Prostate gland (tissue), 2 donors: ENCODE data around the gene C5AR2. TPM values are rescaled to one million over a fixed set of nuclear protein-coding genes. Genes with fewer than 3 reads are reported as not detected.

Experiments
- DNase-seq: peaks from one replicate; pipeline ENCODE4 v3.0.0-alpha.2; 2019; ENCODE audit warnings: low spot score
- H3K27ac ChIP-seq, 2 donors: fragments of 200-600 bp; sonication (generic); 2 replicates each; pipeline ENCODE4 v1.5.1; 2017 to 2019
- H3K27me3 ChIP-seq: fragments of 200-600 bp; sonication (generic); replicated peaks from 2 replicates; pipeline ENCODE4 v1.5.1; 2019; ENCODE audit not compliant: insufficient read depth
- H3K36me3 ChIP-seq, 2 donors: fragments of 200-600 bp; sonication (generic); 1 replicate in 1 of 2; 2 replicates in 1 of 2; pipeline versions ENCODE4 v1.5.1 to v1.8.1; 2017 to 2019
- H3K4me1 ChIP-seq: fragments of 200-600 bp; sonication (generic); replicated peaks from 2 replicates; pipeline ENCODE4 v1.5.1; 2019
- H3K4me3 ChIP-seq, 2 donors: fragments of 200-600 bp; sonication (generic); 2 replicates each; pipeline ENCODE4 v1.5.1; 2017 to 2019
- H3K9me3 ChIP-seq: fragments of 200-600 bp; sonication (generic); 2 replicates; pipeline ENCODE4 v1.5.1; 2017
- POLR2A ChIP-seq: fragments of 450-650 bp; IDR thresholded peaks from one replicate; pipeline ENCODE4 v1.6.1; 2016; ENCODE audit warnings: antibody characterized with exemption, mild to moderate bottlenecking
- POLR2AphosphoS5 ChIP-seq: sonication (generic); formaldehyde crosslinking; IDR thresholded peaks from one replicate; pipeline ENCODE4 v1.6.1; 2017; ENCODE audit warnings: antibody characterized with exemption
- WGBS: methylation state at CpG from one replicate; pipeline ENCODE4 v1.1.5; 2018; 5-methylcytosine and 5-hydroxymethylcytosine counted together
- intact Hi-C: fragments of 100-400 bp; cut with DNase I; formaldehyde crosslinking; loops from one replicate; pipeline ENCODE4 v1.14.2; 2022
- total RNA-seq, 2 donors: library from RNA; depleted of rRNA; stranded (reverse); fragments of >200 nt; gene quantifications; one replicate each; pipeline ENCODE4 v1.1.0, GENCODE V29; 2016
- TF ChIP-seq, protein P1 (sequence below), 4 experiments: fragments of 200-600 bp in 2 of 4; fragments of 450-650 bp in 2 of 4; sonication (generic) in 2 of 4; IDR thresholded peaks; 1 replicate in 3 of 4; 2 replicates in 1 of 4; pipeline ENCODE4 v1.5.1; 2016 to 2019; ENCODE audit warnings: antibody characterized with exemption in 4 of 4, mild to moderate bottlenecking in 2 of 4, moderate library complexity in 2 of 4

Gene C5AR2
- total RNA-seq, 2 donors from 2014 or later, result 1.9 TPM; not detected in 1

DNA sequence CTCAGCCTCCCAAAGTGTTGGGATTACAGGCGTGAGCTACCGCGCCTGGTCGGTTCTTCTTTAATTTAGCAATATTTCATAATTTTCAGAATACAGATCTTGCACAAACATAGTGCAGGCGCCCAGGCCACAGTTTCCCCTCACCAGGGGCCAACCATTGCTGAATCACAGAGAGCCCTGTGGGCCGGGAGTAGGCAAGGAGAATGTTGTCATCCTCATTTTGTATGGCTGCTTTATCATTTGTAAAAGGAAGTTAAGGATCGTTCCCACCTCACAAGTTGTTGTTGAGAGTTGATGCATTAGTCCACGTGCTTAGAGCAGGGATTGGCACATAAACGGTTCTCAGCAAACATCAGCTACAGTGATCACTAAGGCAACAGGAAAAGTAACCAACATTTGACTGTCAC, 57.2 kb downstream of the C5AR2 start:
- no peak for TF ChIP-seq POLR2A
- TF ChIP-seq, protein P1, sequence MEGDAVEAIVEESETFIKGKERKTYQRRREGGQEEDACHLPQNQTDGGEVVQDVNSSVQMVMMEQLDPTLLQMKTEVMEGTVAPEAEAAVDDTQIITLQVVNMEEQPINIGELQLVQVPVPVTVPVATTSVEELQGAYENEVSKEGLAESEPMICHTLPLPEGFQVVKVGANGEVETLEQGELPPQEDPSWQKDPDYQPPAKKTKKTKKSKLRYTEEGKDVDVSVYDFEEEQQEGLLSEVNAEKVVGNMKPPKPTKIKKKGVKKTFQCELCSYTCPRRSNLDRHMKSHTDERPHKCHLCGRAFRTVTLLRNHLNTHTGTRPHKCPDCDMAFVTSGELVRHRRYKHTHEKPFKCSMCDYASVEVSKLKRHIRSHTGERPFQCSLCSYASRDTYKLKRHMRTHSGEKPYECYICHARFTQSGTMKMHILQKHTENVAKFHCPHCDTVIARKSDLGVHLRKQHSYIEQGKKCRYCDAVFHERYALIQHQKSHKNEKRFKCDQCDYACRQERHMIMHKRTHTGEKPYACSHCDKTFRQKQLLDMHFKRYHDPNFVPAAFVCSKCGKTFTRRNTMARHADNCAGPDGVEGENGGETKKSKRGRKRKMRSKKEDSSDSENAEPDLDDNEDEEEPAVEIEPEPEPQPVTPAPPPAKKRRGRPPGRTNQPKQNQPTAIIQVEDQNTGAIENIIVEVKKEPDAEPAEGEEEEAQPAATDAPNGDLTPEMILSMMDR (IDR thresholded peaks at IDR 0.05), result no peak
- no peak for TF ChIP-seq POLR2AphosphoS5
- no peaks in the 10 kb centered on the region for H3K27me3 ChIP-seq
- H3K27ac ChIP-seq, result no peak overlapping the region
- 72% methylated on average over 9 of the region's 9 CpGs for WGBS
- H3K4me3 ChIP-seq, result no peak overlapping the region
- no peaks in the 10 kb centered on the region for H3K9me3 ChIP-seq
- no peaks in the 10 kb centered on the region for H3K4me1 ChIP-seq
- no peak for DNase-seq
- intact Hi-C loops, result no loop called here
- no peaks in the 10 kb centered on the region for H3K36me3 ChIP-seq

GRCh38 chr19:47390533-47391488, 58.8 kb downstream of the C5AR2 start:
- 80% methylated on average over 20 of the region's 20 CpGs for WGBS

GRCh38 chr19:47391510-47392223, 59.7 kb downstream of the C5AR2 start:
- peak; percentile 25 for DNase-seq
- WGBS, result 35% methylated on average over 15 of the region's 15 CpGs
- TF ChIP-seq POLR2A (no peak), POLR2AphosphoS5 (no peak)
- TF ChIP-seq, protein P1 (IDR thresholded peaks at IDR 0.05), result peak; percentile 54 to 75 (median 70)
- H3K36me3 ChIP-seq, result no peaks in the 10 kb centered on the region
- H3K9me3 ChIP-seq, result no peaks in the 10 kb centered on the region
- H3K4me3 ChIP-seq, result no peak overlapping the region
- H3K27me3 ChIP-seq, result no peaks in the 10 kb centered on the region
- intact Hi-C loops, result no loop called here
- H3K4me1 ChIP-seq, result no peaks in the 10 kb centered on the region
- no peak overlapping the region for H3K27ac ChIP-seq

More at GRCh38 chr19:47390533-47391488, 58.8 kb downstream of the C5AR2 start:
- intact Hi-C loops, result no loop called here
- TF ChIP-seq POLR2A, result no peak
- TF ChIP-seq POLR2AphosphoS5, result no peak
- TF ChIP-seq, protein P1 (IDR thresholded peaks at IDR 0.05), result no peak
- Histone ChIP-seq H3K9me3 (no peaks in the 10 kb centered on the region), H3K27ac (no peak overlapping the region), H3K4me3 (no peak overlapping the region), H3K4me1 (no peaks in the 10 kb centered on the region), H3K27me3 (no peaks in the 10 kb centered on the region), H3K36me3 (no peaks in the 10 kb centered on the region)
- DNase-seq, result no peak

Other genes with a start within 250 kb of the C5AR2 start
- gene ZC3H4, start 218.4 kb upstream of the C5AR2 start, total RNA-seq, result 10 to 100 TPM; 35.3 to 49.1 TPM
- 10 to 100 TPM; 48.4 to 73.0 TPM for gene SAE1, start 201.3 kb upstream of the C5AR2 start, total RNA-seq
- 10 to 100 TPM; 11.1 to 12.8 TPM for gene BBC3, start 101.0 kb upstream of the C5AR2 start, total RNA-seq
- 10 to 100 TPM; 27.9 to 48.7 TPM for gene CCDC9, start 75.7 kb upstream of the C5AR2 start, total RNA-seq
- 10 to 100 TPM; 11.4 to 30.2 TPM for gene INAFM1, start 57.3 kb upstream of the C5AR2 start, total RNA-seq
- 1 to 10 TPM; 1.6 to 4.6 TPM for gene C5AR1, start 22.3 kb upstream of the C5AR2 start, total RNA-seq
- 10 to 100 TPM; 15.5 to 41.8 TPM for gene DHX34, start 17.1 kb downstream of the C5AR2 start, total RNA-seq
- gene MEIS3, start 87.4 kb downstream of the C5AR2 start, total RNA-seq, result 10 to 100 TPM; 16.2 to 41.6 TPM
- 1 to 10 TPM; 1.3 to 7.7 TPM for gene SLC8A2, start 139.7 kb downstream of the C5AR2 start, total RNA-seq
- 1 to 10 TPM; 8.8 to 9.0 TPM for gene KPTN, start 152.0 kb downstream of the C5AR2 start, total RNA-seq
- 100 to 1,000 TPM; 263 to 422 TPM for gene NAPA, start 182.9 kb downstream of the C5AR2 start, total RNA-seq
- 10 to 100 TPM in 1 of 2 donors, under 1 TPM in 1; 0.23 to 13.9 TPM for gene ZNF541, start 241.0 kb downstream of the C5AR2 start, total RNA-seq